ENCODE data around the gene FSTL5. TPM values are rescaled to one million over a fixed set of nuclear protein-coding genes. Genes with fewer than 3 reads are reported as not detected.
"Not testable (repeated sequence)": the region's sequence is repeated elsewhere in the genome, so short reads cannot be mapped to it uniquely, and the experiment has no call there.

The FSTL5 gene
- total RNA-seq = not detected in 2 replicates

DNA sequence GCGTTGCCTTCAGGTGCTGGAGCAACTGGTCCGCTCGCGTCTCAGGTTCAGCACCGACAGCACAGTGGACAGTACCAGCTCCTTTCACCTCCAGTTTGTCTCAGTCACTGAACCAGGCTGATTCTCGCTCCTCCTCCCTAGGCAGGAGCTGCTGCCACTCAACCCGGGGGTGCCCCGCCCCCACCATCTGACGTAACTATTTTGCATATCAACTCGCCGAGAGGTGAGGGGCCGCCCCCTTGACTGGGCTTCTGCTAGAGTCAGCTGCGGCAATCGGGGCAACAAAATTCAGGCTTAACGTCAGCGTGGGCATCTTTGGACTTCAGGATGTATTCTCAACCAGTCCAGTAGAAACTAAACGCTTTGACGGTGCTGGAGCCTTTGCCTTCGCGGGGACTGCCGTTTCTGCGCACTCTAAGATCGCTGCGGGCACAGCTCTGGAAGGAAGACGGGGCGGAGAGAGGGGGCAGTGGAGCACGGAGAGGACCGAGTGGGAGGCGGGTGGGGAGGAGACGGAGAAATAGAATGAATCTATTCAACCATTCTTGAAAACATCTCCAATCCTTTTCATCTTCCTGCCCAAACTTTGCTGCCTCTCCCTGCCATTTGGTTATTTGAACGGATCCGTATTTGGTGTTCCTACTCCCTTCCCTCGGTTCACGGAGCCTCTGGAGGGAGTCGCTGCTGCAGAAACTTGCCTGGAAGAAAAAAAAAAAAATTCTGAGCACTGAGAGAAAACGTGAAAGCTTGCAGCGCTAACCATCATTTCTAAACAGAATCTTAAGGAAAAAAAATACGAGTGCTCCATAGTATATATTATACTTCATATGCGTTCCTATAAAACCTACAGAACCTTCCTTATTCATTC lies at the start of gene FSTL5:
TSS of gene FSTL5 (minus strand) at position 109 of the 868 bp plus-strand sequence. CDS start 52,604 bp downstream, outside the sequence.
- peak within 1 kb of the TSS; percentile 62 for H3K4me3 ChIP-seq (ENCODE audit: low read depth, low read length)
- TF ChIP-seq, protein P1, sequence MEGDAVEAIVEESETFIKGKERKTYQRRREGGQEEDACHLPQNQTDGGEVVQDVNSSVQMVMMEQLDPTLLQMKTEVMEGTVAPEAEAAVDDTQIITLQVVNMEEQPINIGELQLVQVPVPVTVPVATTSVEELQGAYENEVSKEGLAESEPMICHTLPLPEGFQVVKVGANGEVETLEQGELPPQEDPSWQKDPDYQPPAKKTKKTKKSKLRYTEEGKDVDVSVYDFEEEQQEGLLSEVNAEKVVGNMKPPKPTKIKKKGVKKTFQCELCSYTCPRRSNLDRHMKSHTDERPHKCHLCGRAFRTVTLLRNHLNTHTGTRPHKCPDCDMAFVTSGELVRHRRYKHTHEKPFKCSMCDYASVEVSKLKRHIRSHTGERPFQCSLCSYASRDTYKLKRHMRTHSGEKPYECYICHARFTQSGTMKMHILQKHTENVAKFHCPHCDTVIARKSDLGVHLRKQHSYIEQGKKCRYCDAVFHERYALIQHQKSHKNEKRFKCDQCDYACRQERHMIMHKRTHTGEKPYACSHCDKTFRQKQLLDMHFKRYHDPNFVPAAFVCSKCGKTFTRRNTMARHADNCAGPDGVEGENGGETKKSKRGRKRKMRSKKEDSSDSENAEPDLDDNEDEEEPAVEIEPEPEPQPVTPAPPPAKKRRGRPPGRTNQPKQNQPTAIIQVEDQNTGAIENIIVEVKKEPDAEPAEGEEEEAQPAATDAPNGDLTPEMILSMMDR (conservative IDR thresholded peaks at IDR 0.05; ENCODE audit: low read depth, low read length) = no peak
- DNase-seq (ENCODE audit: low read depth) = peak; percentile 35

DNA sequence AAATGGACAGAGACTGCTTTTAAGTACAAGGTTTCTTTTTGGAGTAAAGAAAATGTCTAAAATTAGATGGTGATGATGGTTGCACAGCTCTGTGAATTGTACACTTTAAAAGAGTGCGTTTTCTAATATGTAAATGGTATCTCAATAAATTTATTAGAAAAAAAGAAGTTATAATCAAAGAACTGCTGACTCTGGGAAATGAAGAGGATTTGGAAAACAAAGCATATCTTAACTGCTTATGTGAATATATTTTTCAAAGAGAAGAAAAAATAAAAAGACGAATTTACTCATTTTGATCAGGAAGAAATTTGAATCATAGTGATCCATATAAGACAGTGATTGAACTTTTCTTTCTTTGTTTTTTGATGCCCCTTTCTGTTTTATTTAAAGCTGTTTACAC lies 45.9 kb upstream of the FSTL5 start:
- H3K4me3 ChIP-seq (ENCODE audit: low read depth, low read length) = no peak overlapping the region
- TF ChIP-seq, protein P1 (conservative IDR thresholded peaks at IDR 0.05; ENCODE audit: low read depth, low read length) = no peak
- DNase-seq (ENCODE audit: low read depth) = no peak

DNA sequence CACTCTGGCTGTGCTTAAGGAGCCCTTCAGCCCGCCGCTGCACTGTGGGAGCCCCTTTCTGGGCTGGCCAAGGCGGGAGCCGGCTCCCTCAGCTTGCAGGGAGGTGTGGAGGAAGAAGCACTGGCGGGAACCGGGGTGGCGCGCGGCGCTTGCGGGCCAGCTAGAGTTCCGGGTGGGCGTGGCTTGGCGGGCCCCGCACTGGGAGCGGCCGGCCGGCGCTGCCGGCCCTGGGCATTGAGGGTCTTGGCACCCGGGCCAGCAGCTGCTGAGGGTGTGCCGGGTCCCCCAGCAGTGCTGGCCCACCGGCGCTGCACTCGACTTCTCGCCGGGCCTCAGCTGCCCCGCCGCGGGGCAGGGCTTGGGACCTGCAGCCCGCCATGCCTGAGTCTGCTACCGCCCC lies 39.7 kb upstream of the FSTL5 start:
- H3K4me3 ChIP-seq (ENCODE audit: low read depth, low read length); DNase-seq (ENCODE audit: low read depth): not testable (repeated sequence)

DNA sequence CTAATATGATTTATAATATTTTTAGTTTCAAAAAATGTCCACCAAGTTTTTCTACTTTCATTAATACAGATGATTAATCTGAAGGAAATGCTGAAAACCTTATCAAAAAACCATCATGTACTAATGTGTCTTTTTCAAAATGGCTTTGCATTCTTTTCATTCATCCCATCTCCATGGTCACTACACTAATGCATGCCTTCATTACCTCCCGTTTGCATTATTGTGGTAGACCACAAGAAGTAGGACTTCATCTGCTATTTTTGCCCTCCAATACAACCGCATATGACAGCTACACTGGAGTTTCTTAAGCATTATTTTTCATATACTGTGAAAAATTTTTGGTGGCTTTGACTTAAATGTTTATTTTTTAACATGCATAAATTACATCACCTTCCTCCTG lies 37.9 kb upstream of the FSTL5 start:
- no peak overlapping the region for H3K4me3 ChIP-seq (ENCODE audit: low read depth, low read length)
- TF ChIP-seq, protein P1 (conservative IDR thresholded peaks at IDR 0.05; ENCODE audit: low read depth, low read length) = no peak
- DNase-seq (ENCODE audit: low read depth) = no peak

DNA sequence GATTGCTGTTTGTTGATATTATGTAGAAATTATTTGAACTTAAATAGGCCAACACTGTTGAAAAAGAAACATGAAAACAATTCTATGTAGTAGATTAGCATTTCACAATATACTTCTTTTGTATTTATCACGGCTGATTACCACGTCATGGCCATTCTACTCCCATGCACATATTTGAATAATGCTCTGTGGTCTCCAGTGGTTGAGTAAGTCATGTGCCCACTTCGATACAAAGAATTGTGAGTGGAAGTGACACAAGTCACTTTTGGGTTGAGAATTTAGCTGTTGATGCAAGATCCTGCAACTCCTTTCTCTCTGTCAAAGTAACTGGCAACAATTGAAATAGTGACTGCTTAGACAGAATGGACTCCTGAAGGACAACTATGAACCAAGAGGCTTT lies 6.7 kb upstream of the FSTL5 start:
- no peak overlapping the region for H3K4me3 ChIP-seq (ENCODE audit: low read depth, low read length)
- DNase-seq (ENCODE audit: low read depth) = no peak
- TF ChIP-seq, protein P1 (conservative IDR thresholded peaks at IDR 0.05; ENCODE audit: low read depth, low read length) = no peak

DNA sequence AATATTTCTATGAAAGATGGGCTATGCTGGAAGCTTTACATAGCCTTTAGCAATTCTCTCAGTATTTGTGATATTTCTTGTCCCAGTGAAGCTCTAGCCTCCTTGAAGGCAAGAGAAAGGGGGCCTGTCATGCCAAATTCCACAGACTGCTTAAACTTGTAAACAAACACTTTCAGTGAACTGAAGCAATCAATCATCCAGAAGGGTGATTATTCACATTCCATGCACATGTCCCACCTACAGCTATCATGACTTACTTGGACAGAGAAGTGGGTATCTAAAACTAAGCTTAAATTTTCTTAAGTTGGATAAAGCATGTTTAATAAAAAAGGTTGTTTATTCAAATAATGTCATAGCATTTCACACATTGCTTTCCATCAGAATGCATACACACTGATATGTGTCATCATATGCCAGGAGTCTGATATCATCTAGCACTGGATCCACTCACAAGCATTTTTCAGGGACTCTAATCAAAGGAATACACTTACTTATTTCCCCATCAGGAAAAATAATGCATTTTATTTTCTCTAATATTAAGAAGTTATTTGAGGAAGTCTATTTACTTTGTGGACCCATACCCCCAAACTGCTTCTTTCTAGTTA lies 1.2 kb upstream of the FSTL5 start:
- DNase-seq (ENCODE audit: low read depth) = no peak
- TF ChIP-seq, protein P1 (conservative IDR thresholded peaks at IDR 0.05; ENCODE audit: low read depth, low read length) = no peak
- no peak overlapping the region for H3K4me3 ChIP-seq (ENCODE audit: low read depth, low read length)

DNA sequence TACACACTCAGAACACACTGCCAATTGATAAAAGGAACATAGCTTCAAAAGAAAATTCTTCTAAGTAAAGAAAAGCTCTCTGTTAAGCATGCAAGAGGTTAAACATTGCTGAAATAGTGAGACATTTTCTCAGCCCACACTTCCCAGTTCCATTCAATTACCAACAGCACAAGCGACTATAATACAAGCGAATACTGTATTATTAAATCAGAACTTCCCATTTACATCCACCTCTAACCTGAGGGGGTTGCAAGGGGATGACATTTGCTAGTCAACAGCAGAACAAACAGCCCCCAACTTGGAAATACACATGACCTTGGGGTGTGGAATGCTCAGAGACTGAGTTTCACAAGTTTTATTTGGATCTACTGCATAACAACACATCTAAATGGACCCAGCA lies 1.1 kb downstream of the FSTL5 start:
- no peak for DNase-seq (ENCODE audit: low read depth)
- TF ChIP-seq, protein P1 (conservative IDR thresholded peaks at IDR 0.05; ENCODE audit: low read depth, low read length) = no peak
- H3K4me3 ChIP-seq (ENCODE audit: low read depth, low read length) = no peak overlapping the region

Data from epithelial cell of proximal tubule (primary cell).